ENCODE measurements around the gene GOLGA1. TPM values are rescaled to one million over a fixed set of nuclear protein-coding genes. Genes with fewer than 3 reads are reported as not detected.

Gene GOLGA1
- total RNA-seq, 2 experiments from 2014 or later = 19.0 to 19.2 TPM

GRCh38 chr9:124887832-124888231 lies 53.1 kb downstream of the GOLGA1 start:
- ChIA-PET CTCF (ENCODE audit: unreplicated experiment) (no interaction called here), POLR2A (no interaction called here)
- no peak overlapping the region for H2AFZ ChIP-seq (ENCODE audit: low read length)
- no peak overlapping the region for H3K4me3 ChIP-seq (ENCODE audit: low read depth, low read length, poor library complexity, severe bottlenecking)
- H3K36me3 ChIP-seq (ENCODE audit: insufficient read depth, low read length) = peaks cover 60% of the 10 kb centered on the region
- BruUV-seq (replicated peaks) = no TSS peak
- no peaks in the 10 kb centered on the region for H3K79me2 ChIP-seq (ENCODE audit: insufficient read depth, low read depth, low read length)
- no peak for DNase-seq (ENCODE audit: low spot score)
- no peak overlapping the region for H3K27ac ChIP-seq (ENCODE audit: low read depth, low read length, poor library complexity, severe bottlenecking)
- no peak for TF ChIP-seq EZH2phosphoT487 (IDR thresholded peaks at IDR 0.05; ENCODE audit: borderline replicate concordance, low read depth, low read length)
- TF ChIP-seq CTCF (conservative IDR thresholded peaks at IDR 0.05; ENCODE audit: low read length) = no peak
- H4K20me1 ChIP-seq (ENCODE audit: insufficient read depth, low read length) = no peaks in the 10 kb centered on the region
- H3K9me2 ChIP-seq (ENCODE audit: insufficient read depth, low read length) = no peaks in the 10 kb centered on the region
- H3K4me1 ChIP-seq (ENCODE audit: insufficient read depth, low read length, poor library complexity, severe bottlenecking) = no peaks in the 10 kb centered on the region
- no peaks in the 10 kb centered on the region for H3K9me3 ChIP-seq (ENCODE audit: low read length)
- H3K4me2 ChIP-seq (ENCODE audit: low read length) = no peak overlapping the region
- intact Hi-C loops (cut with micrococcal nuclease; ENCODE audit: unreplicated experiment) = no loop called here

DNA sequence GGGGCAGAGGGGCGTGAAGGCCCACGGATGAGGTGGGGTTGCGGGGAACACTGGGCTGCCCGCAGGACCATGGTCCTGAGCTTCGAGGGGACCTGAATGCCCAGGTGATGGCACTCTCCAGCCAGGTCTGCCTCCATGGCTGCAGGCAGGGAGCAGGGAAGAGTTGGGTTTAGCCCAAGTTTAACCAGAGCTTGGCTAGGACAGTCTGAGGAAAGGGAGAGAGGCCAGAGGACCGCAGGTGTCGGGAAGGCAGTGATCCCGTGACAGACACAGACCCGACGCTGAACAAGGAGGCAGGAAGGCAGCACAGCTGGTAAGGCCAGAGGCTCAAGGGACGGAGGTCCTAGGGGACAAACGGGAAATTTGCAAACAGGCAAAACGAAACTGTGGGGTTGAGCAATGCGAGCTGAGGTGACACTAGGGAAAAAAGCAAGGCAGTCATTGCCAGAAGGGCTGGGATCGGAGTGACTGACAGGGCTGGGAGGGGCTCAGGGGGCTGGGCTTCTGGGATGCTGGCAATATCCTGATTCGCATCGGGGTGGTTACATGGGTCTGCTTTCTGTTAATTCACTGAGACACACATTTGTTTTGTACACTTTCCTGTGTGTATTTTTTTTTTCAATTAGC lies 53.9 kb downstream of the GOLGA1 start:
- no peak overlapping the region for H2AFZ ChIP-seq (ENCODE audit: low read length)
- no peaks in the 10 kb centered on the region for H4K20me1 ChIP-seq (ENCODE audit: insufficient read depth, low read length)
- no peaks in the 10 kb centered on the region for H3K4me1 ChIP-seq (ENCODE audit: insufficient read depth, low read length, poor library complexity, severe bottlenecking)
- no peaks in the 10 kb centered on the region for H3K9me2 ChIP-seq (ENCODE audit: insufficient read depth, low read length)
- peaks cover 53% of the 10 kb centered on the region for H3K36me3 ChIP-seq (ENCODE audit: insufficient read depth, low read length)
- no peak for DNase-seq (ENCODE audit: low spot score)
- intact Hi-C loops (cut with micrococcal nuclease; ENCODE audit: unreplicated experiment) = no loop called here
- CTCF ChIA-PET (ENCODE audit: unreplicated experiment) = no interaction called here
- no peak overlapping the region for H3K4me2 ChIP-seq (ENCODE audit: low read length)
- TF ChIP-seq CTCF (conservative IDR thresholded peaks at IDR 0.05; ENCODE audit: low read length) (no peak), EZH2phosphoT487 (IDR thresholded peaks at IDR 0.05; ENCODE audit: borderline replicate concordance, low read depth, low read length) (no peak)
- H3K4me3 ChIP-seq (ENCODE audit: low read depth, low read length, poor library complexity, severe bottlenecking) = no peak overlapping the region
- no peak overlapping the region for H3K27ac ChIP-seq (ENCODE audit: low read depth, low read length, poor library complexity, severe bottlenecking)
- no peaks in the 10 kb centered on the region for H3K9me3 ChIP-seq (ENCODE audit: low read length)
- POLR2A ChIA-PET = interaction anchor here (0.6 kb wide), 1 partner anchor 19 kb away, joined by 4 read pairs; no protein-coding TSS in a partner anchor
- H3K79me2 ChIP-seq (ENCODE audit: insufficient read depth, low read depth, low read length) = no peaks in the 10 kb centered on the region
- TSS peak; percentile 55 for BruUV-seq (replicated peaks)

DNA sequence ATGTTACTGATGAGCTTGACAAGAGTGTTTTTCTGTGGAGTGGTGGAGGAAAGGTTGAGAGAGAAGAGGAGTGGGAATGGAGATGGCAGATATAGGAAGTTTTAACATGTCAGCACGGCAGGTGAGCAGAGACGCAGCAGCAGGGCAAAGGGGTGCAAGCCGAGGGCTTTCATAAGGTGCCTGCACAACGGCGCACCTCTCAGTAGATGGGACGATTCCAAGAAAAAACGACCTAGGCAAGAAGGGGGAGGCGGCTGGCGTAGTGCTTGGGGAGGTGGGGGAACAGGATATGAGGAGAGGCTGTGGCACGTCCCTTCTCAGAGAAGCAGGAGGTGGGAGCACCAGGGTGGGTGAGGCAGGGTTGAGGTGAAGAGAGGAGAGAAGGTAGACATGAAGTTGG lies 54.4 kb downstream of the GOLGA1 start:
- no peak overlapping the region for H3K27ac ChIP-seq (ENCODE audit: low read depth, low read length, poor library complexity, severe bottlenecking)
- no peaks in the 10 kb centered on the region for H3K9me3 ChIP-seq (ENCODE audit: low read length)
- BruUV-seq (replicated peaks) = no TSS peak
- ChIA-PET POLR2A (no interaction called here), CTCF (ENCODE audit: unreplicated experiment) (no interaction called here)
- no peak overlapping the region for H2AFZ ChIP-seq (ENCODE audit: low read length)
- TF ChIP-seq EZH2phosphoT487 (IDR thresholded peaks at IDR 0.05; ENCODE audit: borderline replicate concordance, low read depth, low read length) (no peak), CTCF (conservative IDR thresholded peaks at IDR 0.05; ENCODE audit: low read length) (no peak)
- H3K36me3 ChIP-seq (ENCODE audit: insufficient read depth, low read length) = peaks cover 55% of the 10 kb centered on the region
- intact Hi-C loops (cut with micrococcal nuclease; ENCODE audit: unreplicated experiment) = no loop called here
- no peak overlapping the region for H3K4me2 ChIP-seq (ENCODE audit: low read length)
- no peaks in the 10 kb centered on the region for H4K20me1 ChIP-seq (ENCODE audit: insufficient read depth, low read length)
- H3K9me2 ChIP-seq (ENCODE audit: insufficient read depth, low read length) = no peaks in the 10 kb centered on the region
- no peaks in the 10 kb centered on the region for H3K79me2 ChIP-seq (ENCODE audit: insufficient read depth, low read depth, low read length)
- peaks cover 2% of the 10 kb centered on the region for H3K4me1 ChIP-seq (ENCODE audit: insufficient read depth, low read length, poor library complexity, severe bottlenecking)
- DNase-seq (ENCODE audit: low spot score) = no peak
- no peak overlapping the region for H3K4me3 ChIP-seq (ENCODE audit: low read depth, low read length, poor library complexity, severe bottlenecking)
